Activated CD4-positive, alpha-beta T cell treated with anti-CD3 and anti-CD28 coated beads, Interleukin-2, amount 10 ng/mL, durations not matched to agents 7 days and 5 days (primary cell): ENCODE measurements around the gene CYP4F22. TPM values are rescaled to one million over a fixed set of nuclear protein-coding genes. Genes with fewer than 3 reads are reported as not detected.

Source experiments
- CTCF ChIA-PET: fragments of 350-600 bp; sonication (Branson Sonifier 250); formaldehyde crosslinking; loops from one replicate; lab custom pipeline; 2021; ENCODE audit warnings: antibody characterized with exemption; lab: Charles Lee
- POLR2A ChIA-PET: fragments of 350-600 bp; sonication (Branson Sonifier 250); formaldehyde crosslinking; loops from one replicate; lab custom pipeline; 2021; ENCODE audit warnings: antibody characterized with exemption; lab: Charles Lee
- DNase-seq: peaks from one replicate; pipeline ENCODE4 v3.0.0-alpha.2; 2020
- H3K27ac Mint-ChIP-seq: one replicate; pipeline ENCODE4 v1.8.0; 2021; ENCODE audit warnings: mild to moderate bottlenecking, moderate library complexity, mixed read lengths
- H3K27me3 Mint-ChIP-seq: one replicate; pipeline ENCODE4 v1.8.0; 2021; ENCODE audit warnings: mixed read lengths
- H3K36me3 Mint-ChIP-seq: one replicate; pipeline ENCODE4 v1.8.0; 2021; ENCODE audit warnings: low read depth, mixed read lengths
- H3K4me1 Mint-ChIP-seq: one replicate; pipeline ENCODE4 v1.8.0; 2021; ENCODE audit warnings: mixed read lengths
- H3K4me3 Mint-ChIP-seq: one replicate; pipeline ENCODE4 v1.8.0; 2021; ENCODE audit warnings: mild to moderate bottlenecking, moderate library complexity, mixed read lengths
- H3K9me3 Mint-ChIP-seq: one replicate; pipeline ENCODE4 v1.8.0; 2021; ENCODE audit warnings: mixed read lengths
- total RNA-seq, 2 experiments: library from RNA; stranded (reverse); gene quantifications; one replicate each; pipeline ENCODE4 v1.2.3, GENCODE V29; 2021

The CYP4F22 gene
- total RNA-seq, 2 experiments from 2014 or later: 0.67 to 0.87 TPM

DNA sequence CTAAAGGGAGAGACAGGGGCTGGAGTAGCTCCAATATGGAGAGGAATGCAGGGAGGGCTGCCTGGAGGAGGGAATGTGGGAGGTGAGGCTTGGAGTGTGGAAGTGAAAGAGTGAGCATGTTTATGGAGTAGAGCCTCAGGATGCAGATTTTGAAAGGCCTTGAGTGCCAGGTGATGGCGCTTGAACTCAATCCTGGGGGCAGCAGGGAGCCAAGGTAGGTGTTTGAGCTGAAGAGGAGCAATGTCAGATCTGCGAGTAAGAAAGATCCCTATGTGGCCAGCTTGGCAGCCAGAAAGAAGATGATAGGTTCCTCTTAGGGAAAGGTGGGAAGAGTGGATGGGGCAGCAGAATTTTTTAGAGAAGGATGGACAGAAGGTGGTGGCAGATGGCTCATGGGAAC is 40.3 kb downstream of the CYP4F22 start:
- no peak for DNase-seq
- POLR2A ChIA-PET: no interaction called here
- Mint-ChIP-seq H3K27ac (no peak overlapping the region), H3K4me1 (peaks cover 16% of the 10 kb centered on the region), H3K36me3 (no peaks in the 10 kb centered on the region), H3K27me3 (no peaks in the 10 kb centered on the region), H3K4me3 (no peak overlapping the region), H3K9me3 (no peaks in the 10 kb centered on the region)
- CTCF ChIA-PET: interaction anchor here (1.2 to 2.7 kb wide), 3 partner anchors 7 to 129 kb away, joined by 3 to 13 read pairs (median 5); partner anchors contain the start of gene AKAP8L

GRCh38 chr19:15549581-15549980 is 41.3 kb downstream of the CYP4F22 start:
- no peak for DNase-seq
- H3K4me1 Mint-ChIP-seq: peaks cover 20% of the 10 kb centered on the region
- ChIA-PET CTCF (interaction anchor here (0.8 kb wide), 1 partner anchor 130 kb away, joined by 4 read pairs; the partner anchor contains the start of gene AKAP8L), POLR2A (no interaction called here)
- H3K36me3 Mint-ChIP-seq: no peaks in the 10 kb centered on the region
- no peaks in the 10 kb centered on the region for H3K9me3 Mint-ChIP-seq
- H3K4me3 Mint-ChIP-seq: no peak overlapping the region
- no peaks in the 10 kb centered on the region for H3K27me3 Mint-ChIP-seq
- H3K27ac Mint-ChIP-seq: no peak overlapping the region

- ChIA-PET CTCF (interaction anchor here (0.8 to 1.7 kb wide), 2 partner anchors 131 to 373 kb away, joined by 4 to 5 read pairs; partner anchors contain the start of gene AKAP8L), POLR2A (no interaction called here)
- H3K27ac Mint-ChIP-seq: peak overlapping the region; percentile 26
- H3K36me3 Mint-ChIP-seq: no peaks in the 10 kb centered on the region
- H3K4me3 Mint-ChIP-seq: peak overlapping the region; percentile 29
- H3K27me3 Mint-ChIP-seq: no peaks in the 10 kb centered on the region
- H3K9me3 Mint-ChIP-seq: no peaks in the 10 kb centered on the region
- peaks cover 26% of the 10 kb centered on the region for H3K4me1 Mint-ChIP-seq
- no peak for DNase-seq
Measured at GRCh38 chr19:15550273-15550672, 41.9 kb downstream of the CYP4F22 start.

GRCh38 chr19:15550929-15551292 is 42.6 kb downstream of the CYP4F22 start:
- Mint-ChIP-seq H3K27me3 (no peaks in the 10 kb centered on the region), H3K4me3 (peak overlapping the region; percentile 67), H3K36me3 (no peaks in the 10 kb centered on the region), H3K9me3 (no peaks in the 10 kb centered on the region), H3K4me1 (peaks cover 31% of the 10 kb centered on the region), H3K27ac (peak overlapping the region; percentile 76)
- POLR2A ChIA-PET: interaction anchor here (1.2 kb wide), 1 partner anchor 87 kb away, joined by 3 read pairs; no protein-coding TSS in a partner anchor
- no peak for DNase-seq
- CTCF ChIA-PET: interaction anchor here (0.5 to 5.6 kb wide), 8 partner anchors 15 to 957 kb away, joined by 3 to 108 read pairs (median 3); partner anchors contain the start of genes AKAP8L and WIZ

GRCh38 chr19:15551293-15552004 is 43.1 kb downstream of the CYP4F22 start:
- CTCF ChIA-PET: interaction anchor here (0.5 to 5.6 kb wide), 9 partner anchors 15 to 956 kb away, joined by 3 to 108 read pairs (median 3); partner anchors contain the start of genes AKAP8L and WIZ
- peak; percentile 59 for DNase-seq
- Mint-ChIP-seq H3K4me1 (peaks cover 35% of the 10 kb centered on the region), H3K27me3 (no peaks in the 10 kb centered on the region), H3K27ac (peak overlapping the region; percentile 76), H3K4me3 (peak overlapping the region; percentile 67), H3K36me3 (no peaks in the 10 kb centered on the region), H3K9me3 (no peaks in the 10 kb centered on the region)
- POLR2A ChIA-PET: interaction anchor here (0.6 to 1.2 kb wide), 3 partner anchors 88 to 280 kb away, joined by 3 read pairs; partner anchors contain the start of gene AKAP8L

GRCh38 chr19:15555021-15555420 is 46.7 kb downstream of the CYP4F22 start:
- POLR2A ChIA-PET: interaction anchor here (1.0 kb wide), 1 partner anchor 122 kb away, joined by 3 read pairs; no protein-coding TSS in a partner anchor
- Mint-ChIP-seq H3K4me3 (peak overlapping the region; percentile 71), H3K4me1 (peaks cover 40% of the 10 kb centered on the region), H3K27me3 (no peaks in the 10 kb centered on the region), H3K27ac (no peak overlapping the region), H3K9me3 (no peaks in the 10 kb centered on the region), H3K36me3 (no peaks in the 10 kb centered on the region)
- DNase-seq: no peak
- CTCF ChIA-PET: interaction anchor here (0.7 to 5.6 kb wide), 17 partner anchors 8 to 382 kb away, joined by 3 to 108 read pairs (median 5); partner anchors contain the start of gene AKAP8L

GRCh38 chr19:15555759-15556633 is 47.7 kb downstream of the CYP4F22 start:
- POLR2A ChIA-PET: interaction anchor here (1.0 to 1.5 kb wide), 3 partner anchors 89 to 137 kb away, joined by 3 to 11 read pairs (median 3); partner anchors contain the start of gene AKAP8L

DNA sequence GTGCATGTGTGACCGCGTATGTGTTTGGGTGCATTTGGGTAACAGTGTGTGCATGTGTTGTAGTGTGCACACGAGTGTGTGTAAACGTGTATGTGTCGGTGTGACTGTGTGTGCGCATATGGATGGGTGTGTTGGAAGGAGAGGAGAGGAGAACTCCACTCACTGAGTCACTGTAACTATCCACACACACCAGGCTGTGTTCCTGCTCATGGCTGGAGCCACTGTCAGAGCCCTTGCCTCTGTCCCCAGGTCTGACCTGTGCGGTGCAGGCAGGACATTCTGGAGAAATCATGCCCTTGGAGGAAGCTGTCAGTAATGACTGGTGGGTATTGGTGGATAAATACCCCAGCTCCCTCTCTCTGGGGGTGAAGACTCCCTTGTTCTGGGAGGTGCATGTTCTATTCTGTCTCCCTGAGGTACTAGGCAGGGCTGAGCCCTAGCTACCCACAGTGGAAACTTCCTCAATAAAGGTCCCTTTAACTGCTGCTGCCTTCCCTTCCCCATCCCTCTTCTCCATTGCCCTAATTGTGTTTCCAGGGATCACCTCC is 48.4 kb downstream of the CYP4F22 start:
- H3K27me3 Mint-ChIP-seq: no peaks in the 10 kb centered on the region
- H3K36me3 Mint-ChIP-seq: no peaks in the 10 kb centered on the region
- H3K4me3 Mint-ChIP-seq: peak overlapping the region; percentile 71
- ChIA-PET CTCF (interaction anchor here (0.8 to 5.5 kb wide), 5 partner anchors 120 to 178 kb away, joined by 3 to 43 read pairs (median 4); partner anchors contain the start of genes AKAP8 and AKAP8L), POLR2A (interaction anchor here (1.5 kb wide), 1 partner anchor 138 kb away, joined by 11 read pairs; the partner anchor contains the start of gene AKAP8L)
- H3K4me1 Mint-ChIP-seq: peaks cover 28% of the 10 kb centered on the region
- H3K27ac Mint-ChIP-seq: no peak overlapping the region
- no peaks in the 10 kb centered on the region for H3K9me3 Mint-ChIP-seq
- no peak for DNase-seq

More at GRCh38 chr19:15555759-15556633, 47.7 kb downstream of the CYP4F22 start:
- peaks cover 31% of the 10 kb centered on the region for H3K4me1 Mint-ChIP-seq
- CTCF ChIA-PET: interaction anchor here (0.6 to 5.6 kb wide), 46 partner anchors 9 to 468 kb away, joined by 3 to 108 read pairs (median 5); partner anchors contain the start of genes AKAP8, AKAP8L, BRD4 and EPHX3
- H3K4me3 Mint-ChIP-seq: peak overlapping the region; percentile 71
- DNase-seq: peak; percentile 96
- no peaks in the 10 kb centered on the region for H3K27me3 Mint-ChIP-seq
- peak overlapping the region; percentile 87 for H3K27ac Mint-ChIP-seq
- H3K9me3 Mint-ChIP-seq: no peaks in the 10 kb centered on the region
- no peaks in the 10 kb centered on the region for H3K36me3 Mint-ChIP-seq

DNA sequence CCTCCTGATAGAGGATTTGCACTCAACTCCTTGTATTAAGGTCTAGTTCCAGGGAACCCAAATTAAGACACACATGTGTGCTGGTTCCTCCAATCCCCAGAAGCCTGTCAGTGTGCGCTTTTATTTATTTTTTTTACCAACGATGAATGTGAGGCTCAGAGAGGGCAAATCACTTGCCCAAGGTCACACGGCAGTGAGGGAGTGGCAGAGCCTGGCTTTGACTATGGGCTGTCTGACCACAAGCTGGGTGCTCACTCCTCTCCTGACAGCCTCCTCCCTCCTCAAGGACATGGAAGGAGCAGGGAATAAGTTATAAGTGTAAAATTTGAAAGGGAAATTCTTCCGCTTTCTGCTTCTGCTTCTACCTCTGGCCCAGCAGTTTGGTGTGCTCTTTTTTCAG is 48.9 kb downstream of the CYP4F22 start:
- Mint-ChIP-seq H3K4me1 (peaks cover 25% of the 10 kb centered on the region), H3K9me3 (no peaks in the 10 kb centered on the region), H3K27ac (no peak overlapping the region), H3K36me3 (no peaks in the 10 kb centered on the region), H3K27me3 (no peaks in the 10 kb centered on the region), H3K4me3 (no peak overlapping the region)
- ChIA-PET CTCF (interaction anchor here (0.8 to 5.5 kb wide), 5 partner anchors 120 to 179 kb away, joined by 3 to 43 read pairs (median 4); partner anchors contain the start of genes AKAP8 and AKAP8L), POLR2A (no interaction called here)
- DNase-seq: no peak

DNA sequence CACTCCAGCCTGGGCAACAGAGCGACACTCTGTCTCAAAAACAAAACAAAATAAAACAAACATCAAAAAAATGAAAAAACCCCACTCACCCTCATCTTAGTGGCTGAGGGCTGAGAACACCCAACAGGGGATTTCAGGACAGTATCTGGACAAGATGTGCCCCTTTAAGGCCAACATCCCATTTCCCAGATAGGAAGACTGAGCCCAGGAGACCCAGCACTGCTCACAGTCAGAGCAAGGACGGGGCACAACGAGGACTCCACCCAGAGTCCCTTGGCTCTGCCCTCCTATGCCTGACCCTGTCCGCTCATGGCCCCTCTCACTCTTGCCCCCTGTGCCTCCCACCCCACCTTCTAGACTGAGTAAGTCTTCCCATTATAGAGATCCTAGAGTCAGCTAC is 53.8 kb downstream of the CYP4F22 start:
- ChIA-PET POLR2A (no interaction called here), CTCF (no interaction called here)
- Mint-ChIP-seq H3K36me3 (no peaks in the 10 kb centered on the region), H3K4me1 (no peaks in the 10 kb centered on the region), H3K9me3 (no peaks in the 10 kb centered on the region), H3K4me3 (no peak overlapping the region), H3K27ac (no peak overlapping the region), H3K27me3 (peaks cover 5% of the 10 kb centered on the region)
- no peak for DNase-seq

- Mint-ChIP-seq H3K27ac (no peak overlapping the region), H3K4me1 (no peaks in the 10 kb centered on the region), H3K4me3 (no peak overlapping the region), H3K36me3 (no peaks in the 10 kb centered on the region), H3K27me3 (peaks cover 5% of the 10 kb centered on the region), H3K9me3 (no peaks in the 10 kb centered on the region)
- no peak for DNase-seq
- ChIA-PET CTCF (no interaction called here), POLR2A (no interaction called here)
Measured at GRCh38 chr19:15562861-15563260, 54.5 kb downstream of the CYP4F22 start.
